ENCODE data around the gene SH3PXD2B. TPM values are rescaled to one million over a fixed set of nuclear protein-coding genes. Genes with fewer than 3 reads are reported as not detected.

Gene SH3PXD2B
- total RNA-seq, 4 donors from 2014 or later, result 27.8 to 52.6 (median 44.4) TPM

- Histone ChIP-seq H3K4me1 (peaks cover 0 to 82% (median 54%) of the 10 kb centered on the region in 4 donors), H3K36me3 (no peaks in the 10 kb centered on the region), H3K27me3 (no peaks in the 10 kb centered on the region), H3K9me3 (no peaks in the 10 kb centered on the region), H3K4me3 (no peak overlapping the region), H3K27ac (peak overlapping the region; percentile 23 to 97 (median 73))
- no peak for DNase-seq (ENCODE audit: low spot score in 2 of 2)
- WGBS, 2 donors, result 81 to 87% methylated on average over 4 of the region's 4 CpGs
- no peak for TF ChIP-seq CTCF (IDR thresholded peaks at IDR 0.05)
- TF ChIP-seq EP300 (IDR thresholded peaks at IDR 0.05), result no peak
- no peak for TF ChIP-seq POLR2A (IDR thresholded peaks at IDR 0.05)
Observed at GRCh38 chr5:172444110-172444510, 10.2 kb downstream of the SH3PXD2B start.

- Histone ChIP-seq H3K27ac (peak overlapping the region; percentile 23 to 97 (median 73)), H3K36me3 (no peaks in the 10 kb centered on the region), H3K4me1 (peaks cover 0 to 82% (median 54%) of the 10 kb centered on the region in 4 donors), H3K27me3 (no peaks in the 10 kb centered on the region), H3K9me3 (no peaks in the 10 kb centered on the region), H3K4me3 (no peak overlapping the region)
- 26 to 30% methylated on average over 10 of the region's 10 CpGs for WGBS, 2 donors
- no peak for TF ChIP-seq POLR2A (IDR thresholded peaks at IDR 0.05)
- TF ChIP-seq EP300 (IDR thresholded peaks at IDR 0.05), result peak; percentile 12 to 93
- TF ChIP-seq CTCF (IDR thresholded peaks at IDR 0.05), result no peak
- peak; percentile 74 to 85 for DNase-seq (ENCODE audit: low spot score in 2 of 2)
Observed at GRCh38 chr5:172443441-172444109, 10.8 kb downstream of the SH3PXD2B start.

- no peaks in the 10 kb centered on the region for H3K36me3 ChIP-seq
- DNase-seq (ENCODE audit: low spot score in 2 of 2), result no peak
- H3K27me3 ChIP-seq, result no peaks in the 10 kb centered on the region
- TF ChIP-seq EP300 (IDR thresholded peaks at IDR 0.05) (no peak), POLR2A (IDR thresholded peaks at IDR 0.05) (no peak), CTCF (IDR thresholded peaks at IDR 0.05) (no peak)
- no peak overlapping the region for H3K4me3 ChIP-seq
- WGBS, 2 donors, result 82% methylated on average over 2 of the region's 2 CpGs
- H3K27ac ChIP-seq, result peak overlapping the region in 3 of 4 donors; percentile 53 to 97 (median 93)
- peaks cover 0 to 82% (median 60%) of the 10 kb centered on the region in 4 donors for H3K4me1 ChIP-seq
- H3K9me3 ChIP-seq, result no peaks in the 10 kb centered on the region
Observed at GRCh38 chr5:172442592-172442991, 11.7 kb downstream of the SH3PXD2B start.

- H3K27ac ChIP-seq, result peak overlapping the region; percentile 15 to 97 (median 80)
- WGBS, 2 donors, result 58 to 68% methylated on average over 14 of the region's 14 CpGs
- no peak for TF ChIP-seq POLR2A (IDR thresholded peaks at IDR 0.05)
- peak in 1 of 2 donors; percentile 85 for TF ChIP-seq EP300 (IDR thresholded peaks at IDR 0.05)
- no peaks in the 10 kb centered on the region for H3K36me3 ChIP-seq
- no peak overlapping the region for H3K4me3 ChIP-seq
- H3K9me3 ChIP-seq, result no peaks in the 10 kb centered on the region
- no peak for DNase-seq (ENCODE audit: low spot score in 2 of 2)
- H3K4me1 ChIP-seq, result peaks cover 0 to 82% (median 65%) of the 10 kb centered on the region in 4 donors
- no peaks in the 10 kb centered on the region for H3K27me3 ChIP-seq
Observed at GRCh38 chr5:172441262-172441751, 13.0 kb downstream of the SH3PXD2B start.

- Histone ChIP-seq H3K9me3 (no peaks in the 10 kb centered on the region), H3K4me3 (no peak overlapping the region), H3K4me1 (peaks cover 0 to 82% (median 63%) of the 10 kb centered on the region in 4 donors), H3K36me3 (no peaks in the 10 kb centered on the region), H3K27me3 (no peaks in the 10 kb centered on the region), H3K27ac (peak overlapping the region in 3 of 4 donors; percentile 67 to 97 (median 93))
- TF ChIP-seq EP300 (IDR thresholded peaks at IDR 0.05) (no peak), CTCF (IDR thresholded peaks at IDR 0.05) (no peak), POLR2A (IDR thresholded peaks at IDR 0.05) (no peak)
- 84 to 96% methylated on average over 7 of the region's 7 CpGs for WGBS, 2 donors
- DNase-seq (ENCODE audit: low spot score in 2 of 2), result no peak
Observed at GRCh38 chr5:172440486-172440885, 13.8 kb downstream of the SH3PXD2B start.

Data from tibial nerve (tissue), 4 donors.